Nephron progenitor cell (in vitro differentiated cells): ENCODE results near the gene MORN5.

Source experiments
- DNase-seq: peaks from one replicate; pipeline ENCODE4 v3.0.0; 2021
- H3K27ac Mint-ChIP-seq: 2 replicates; pipeline ENCODE4 v1.8.0; 2021; ENCODE audit warnings: mild to moderate bottlenecking, moderate library complexity, mixed read lengths
- H3K27me3 Mint-ChIP-seq: 2 replicates; pipeline ENCODE4 v1.8.0; 2021; ENCODE audit warnings: mild to moderate bottlenecking, low read depth, mixed read lengths; ENCODE audit not compliant: poor library complexity
- H3K36me3 Mint-ChIP-seq: 2 replicates; pipeline ENCODE4 v1.8.0; 2021; ENCODE audit warnings: low read depth, mixed read lengths
- H3K4me1 Mint-ChIP-seq: 2 replicates; pipeline ENCODE4 v1.8.0; 2021; ENCODE audit warnings: mixed read lengths
- H3K4me3 Mint-ChIP-seq: 2 replicates; pipeline ENCODE4 v1.8.0; 2021; ENCODE audit warnings: mild to moderate bottlenecking, moderate library complexity, mixed read lengths
- H3K9me3 Mint-ChIP-seq: 2 replicates; pipeline ENCODE4 v1.8.0; 2021; ENCODE audit warnings: mild to moderate bottlenecking, moderate library complexity, mixed read lengths
- CTCF ChIP-seq: fragments of 200-600 bp; sonication (generic); IDR thresholded peaks from 2 replicates; pipeline ENCODE4 v1.5.0; 2021; ENCODE audit warnings: antibody characterized with exemption

The MORN5 gene

GRCh38 chr9:122229485-122229837 lies 69.8 kb downstream of the MORN5 start:
- no peak for TF ChIP-seq CTCF
- peaks cover 40% of the 10 kb centered on the region for H3K4me1 Mint-ChIP-seq
- H3K27ac Mint-ChIP-seq: no peak overlapping the region
- no peaks in the 10 kb centered on the region for H3K36me3 Mint-ChIP-seq
- H3K4me3 Mint-ChIP-seq: no peak overlapping the region
- H3K9me3 Mint-ChIP-seq: no peaks in the 10 kb centered on the region
- DNase-seq: no peak
- no peaks in the 10 kb centered on the region for H3K27me3 Mint-ChIP-seq

GRCh38 chr9:122232796-122233306 lies 73.1 kb downstream of the MORN5 start:
- no peaks in the 10 kb centered on the region for H3K9me3 Mint-ChIP-seq
- no peak overlapping the region for H3K27ac Mint-ChIP-seq
- DNase-seq: no peak
- H3K27me3 Mint-ChIP-seq: peaks cover 7% of the 10 kb centered on the region
- H3K4me1 Mint-ChIP-seq: peaks cover 10% of the 10 kb centered on the region
- peak overlapping the region; percentile 2 for H3K4me3 Mint-ChIP-seq
- TF ChIP-seq CTCF: no peak
- no peaks in the 10 kb centered on the region for H3K36me3 Mint-ChIP-seq

GRCh38 chr9:122234022-122234748 lies 74.5 kb downstream of the MORN5 start:
- DNase-seq: no peak
- Mint-ChIP-seq H3K4me3 (no peak overlapping the region), H3K27me3 (peaks cover 7% of the 10 kb centered on the region), H3K27ac (no peak overlapping the region), H3K9me3 (no peaks in the 10 kb centered on the region), H3K36me3 (peaks cover 5% of the 10 kb centered on the region), H3K4me1 (peaks cover 10% of the 10 kb centered on the region)
- no peak for TF ChIP-seq CTCF

GRCh38 chr9:122236681-122237080 lies 77.0 kb downstream of the MORN5 start:
- Mint-ChIP-seq H3K27ac (no peak overlapping the region), H3K36me3 (peaks cover 15% of the 10 kb centered on the region)
- no peak for TF ChIP-seq CTCF

GRCh38 chr9:122239722-122240121 lies 80.0 kb downstream of the MORN5 start:
- DNase-seq: no peak
- no peak for TF ChIP-seq CTCF
- H3K36me3 Mint-ChIP-seq: peaks cover 32% of the 10 kb centered on the region
- no peaks in the 10 kb centered on the region for H3K9me3 Mint-ChIP-seq
- no peak overlapping the region for H3K4me3 Mint-ChIP-seq
- no peaks in the 10 kb centered on the region for H3K4me1 Mint-ChIP-seq
- no peak overlapping the region for H3K27ac Mint-ChIP-seq
- H3K27me3 Mint-ChIP-seq: peaks cover 7% of the 10 kb centered on the region

More at GRCh38 chr9:122236681-122237080, 77.0 kb downstream of the MORN5 start:
- H3K4me3 Mint-ChIP-seq: no peak overlapping the region
- H3K9me3 Mint-ChIP-seq: no peaks in the 10 kb centered on the region
- peaks cover 7% of the 10 kb centered on the region for H3K27me3 Mint-ChIP-seq
- no peak for DNase-seq
- H3K4me1 Mint-ChIP-seq: peaks cover 10% of the 10 kb centered on the region

- Mint-ChIP-seq H3K27ac (no peak overlapping the region), H3K36me3 (peaks cover 50% of the 10 kb centered on the region), H3K27me3 (no peaks in the 10 kb centered on the region), H3K9me3 (no peaks in the 10 kb centered on the region), H3K4me3 (no peak overlapping the region), H3K4me1 (no peaks in the 10 kb centered on the region)
- no peak for TF ChIP-seq CTCF
- no peak for DNase-seq
Observed at GRCh38 chr9:122244349-122244748, 84.6 kb downstream of the MORN5 start.
